Measurements from ENCODE around the gene CHMP1B.
"Not testable (repeated sequence)": the region's sequence is repeated elsewhere in the genome, so short reads cannot be mapped to it uniquely, and the experiment has no call there.

CHMP1B gene

DNA sequence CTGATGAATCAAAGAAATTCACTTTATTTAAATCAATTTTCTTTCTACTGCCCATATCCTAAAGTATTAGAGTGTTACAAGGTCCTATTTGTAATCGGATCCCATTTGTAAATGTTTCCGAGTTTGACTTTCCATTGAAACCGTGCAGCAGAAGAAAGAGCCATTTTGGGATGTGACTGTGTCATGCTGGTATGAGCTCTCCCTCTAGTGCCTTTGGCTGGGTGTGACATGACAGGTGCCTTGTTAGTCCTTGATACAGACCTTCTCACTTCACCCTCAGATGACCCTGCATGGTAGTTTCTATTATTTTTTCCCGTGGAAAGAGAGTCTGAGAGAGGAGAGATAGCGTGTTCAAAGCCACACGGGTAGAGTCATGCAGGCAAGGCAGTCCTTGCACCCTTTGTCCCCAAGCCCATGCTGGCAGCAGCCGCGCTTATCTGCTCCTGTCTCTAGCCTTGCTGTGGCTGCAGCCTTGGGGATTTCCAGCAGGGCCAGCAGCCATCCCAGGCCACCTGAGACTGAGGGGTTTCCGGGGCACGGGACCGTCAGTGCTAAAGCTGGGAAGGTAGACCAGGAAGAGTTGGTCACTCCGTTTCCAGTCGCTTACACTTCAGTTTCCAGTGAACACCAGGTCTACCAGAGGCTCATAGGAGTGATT lies 21.4 kb downstream of the CHMP1B start:
- no peak for DNase-seq

DNA sequence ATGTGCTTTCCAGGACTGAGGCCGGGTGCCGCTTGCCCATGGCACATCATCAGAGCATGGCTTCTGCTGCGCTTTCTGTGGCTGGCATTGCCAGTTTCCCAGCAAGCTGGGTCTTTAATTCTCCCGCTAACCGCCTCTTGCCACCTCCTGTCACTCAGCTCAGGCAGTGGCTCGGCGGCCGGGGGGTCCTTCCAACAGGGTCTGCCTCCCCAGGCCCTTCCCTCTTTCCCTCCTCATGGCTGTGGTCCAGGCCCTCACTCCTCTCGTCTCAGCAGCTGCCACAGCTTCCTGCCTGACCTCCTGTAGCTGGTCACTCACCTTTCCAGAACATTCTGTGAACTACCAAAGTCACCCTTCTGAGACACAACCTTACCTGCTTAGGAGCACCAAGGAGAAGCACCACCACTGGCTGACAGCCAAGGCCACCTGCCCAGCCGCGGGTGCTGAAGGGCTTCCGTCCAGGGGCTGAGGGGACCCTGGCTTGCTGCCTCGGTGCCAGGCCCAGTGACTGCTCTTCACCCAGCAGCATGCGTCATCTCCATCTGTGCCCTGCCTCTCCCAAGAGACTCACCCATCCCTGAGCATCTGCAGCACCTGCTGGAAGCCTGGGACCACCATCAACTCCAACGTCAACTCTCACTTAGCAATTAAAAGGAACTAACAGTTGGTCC lies 22.6 kb downstream of the CHMP1B start:
- no peak for DNase-seq

DNA sequence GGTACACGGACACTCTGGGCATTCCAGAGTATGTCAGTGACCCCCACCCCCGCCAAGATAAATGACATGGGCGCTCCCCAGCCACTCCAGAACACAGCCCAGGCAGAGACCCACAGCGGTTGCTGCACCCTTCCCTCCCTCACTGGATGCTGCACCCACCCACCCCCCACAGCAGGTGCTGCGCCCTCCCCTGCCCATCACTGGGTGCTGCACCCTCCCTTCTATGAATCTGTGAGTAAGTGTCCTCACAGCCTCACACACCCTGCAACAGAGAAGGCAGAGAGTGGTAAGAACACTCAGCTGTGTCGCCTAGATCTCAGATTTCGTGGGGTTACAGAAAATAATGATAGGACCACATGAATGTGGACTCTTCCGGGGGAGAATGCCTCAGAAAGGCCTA lies 23.5 kb downstream of the CHMP1B start:
- no peak for DNase-seq

DNA sequence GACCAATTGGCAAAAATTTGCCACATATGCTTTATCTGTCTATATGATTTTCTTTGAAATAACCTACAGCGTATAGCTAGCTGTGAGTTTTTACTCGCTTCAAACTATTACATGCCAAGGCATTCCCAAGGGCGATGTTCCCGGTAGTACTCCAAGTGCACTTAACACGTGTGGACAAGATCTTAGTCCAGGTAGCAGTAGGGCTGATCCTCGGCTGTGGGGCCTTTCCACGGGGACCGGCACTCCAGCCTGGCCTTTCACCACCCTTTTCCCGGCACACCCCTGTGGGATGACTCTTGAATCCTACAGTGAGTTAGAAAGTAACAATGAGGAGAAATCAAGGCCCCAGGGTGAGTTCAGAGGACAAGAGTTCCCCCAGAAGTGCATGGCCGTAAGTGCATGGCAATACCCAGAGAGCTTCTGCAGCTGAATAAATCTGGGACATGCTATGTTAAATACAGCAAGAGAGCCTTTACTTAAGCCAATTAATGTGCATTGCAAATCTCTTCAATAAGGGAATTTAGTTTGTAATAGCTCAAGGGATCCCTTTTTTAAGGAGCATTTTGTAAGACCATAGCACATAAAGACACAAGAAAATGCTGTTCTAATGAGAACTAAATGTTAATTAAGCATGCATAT lies 26.4 kb downstream of the CHMP1B start:
- no peak for DNase-seq

DNA sequence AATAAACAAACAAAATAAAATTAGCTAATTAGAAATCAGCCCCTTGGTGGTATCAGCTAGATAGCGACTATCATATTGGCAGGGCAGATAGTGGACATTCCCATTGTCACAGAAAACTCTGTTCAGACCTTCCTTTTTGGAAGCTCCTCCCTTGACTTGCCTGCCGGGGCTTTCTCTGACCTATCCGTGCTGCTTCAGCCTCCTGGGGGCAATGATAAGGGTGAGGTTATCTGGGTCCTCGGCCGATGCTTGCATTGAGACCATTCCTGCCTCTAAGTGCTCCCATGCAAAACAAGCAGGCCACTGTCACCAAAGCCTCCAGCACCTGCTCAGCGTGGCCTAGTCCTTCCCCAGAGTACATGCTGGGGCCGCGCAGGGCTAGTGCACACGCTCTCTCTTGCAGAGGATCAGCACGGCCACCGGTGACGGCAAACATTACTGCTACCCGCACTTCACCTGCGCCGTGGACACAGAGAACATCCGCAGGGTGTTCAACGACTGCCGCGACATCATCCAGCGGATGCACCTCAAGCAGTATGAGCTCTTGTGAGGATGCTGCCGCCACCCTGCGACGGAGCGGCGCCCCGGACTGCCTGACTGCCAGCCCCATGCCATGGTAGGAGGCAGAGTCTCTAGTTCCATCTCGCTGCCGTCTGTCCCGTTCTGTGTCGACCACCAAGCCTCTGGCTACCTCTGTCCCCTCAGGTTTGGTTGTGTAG lies 29.5 kb downstream of the CHMP1B start:
- no peak for DNase-seq

DNA sequence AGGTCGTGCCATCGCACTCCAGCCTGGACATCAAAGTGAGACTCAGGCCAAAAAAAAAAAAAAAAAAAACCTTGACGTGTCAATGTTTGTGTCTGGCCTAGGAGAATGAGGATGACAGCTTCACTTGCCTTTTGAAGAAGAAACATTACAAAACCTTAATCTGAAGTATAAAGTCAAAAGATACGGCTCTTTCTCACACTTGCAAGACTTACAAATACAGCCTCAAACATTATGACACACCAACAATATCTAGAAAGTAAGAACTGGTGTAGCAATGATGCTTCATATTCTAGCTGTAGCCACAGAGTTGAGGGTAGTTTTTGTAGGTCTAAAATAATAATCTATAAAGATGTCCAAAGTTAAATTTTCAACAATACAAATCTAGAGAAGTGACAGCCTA lies 31.4 kb downstream of the CHMP1B start:
- no peak for DNase-seq

DNA sequence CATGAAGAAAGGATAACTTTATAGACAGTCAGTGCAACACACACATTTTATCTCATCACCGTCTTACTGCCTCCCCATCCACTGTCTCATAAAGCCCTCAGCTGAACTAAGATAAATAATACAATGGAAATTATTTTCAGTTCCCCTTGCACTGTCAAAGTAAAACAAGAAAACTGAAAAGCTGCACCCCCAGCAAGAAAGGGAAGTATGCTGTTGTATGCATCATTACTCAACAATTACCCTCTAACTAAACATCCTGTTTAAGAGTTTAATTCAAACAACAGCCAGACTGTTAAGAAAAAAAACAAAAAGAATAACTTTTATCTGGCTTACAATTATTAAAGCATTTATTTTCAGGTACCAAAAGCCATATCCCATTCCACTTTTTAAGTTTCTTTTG lies 31.9 kb downstream of the CHMP1B start:
- no peak for DNase-seq

DNA sequence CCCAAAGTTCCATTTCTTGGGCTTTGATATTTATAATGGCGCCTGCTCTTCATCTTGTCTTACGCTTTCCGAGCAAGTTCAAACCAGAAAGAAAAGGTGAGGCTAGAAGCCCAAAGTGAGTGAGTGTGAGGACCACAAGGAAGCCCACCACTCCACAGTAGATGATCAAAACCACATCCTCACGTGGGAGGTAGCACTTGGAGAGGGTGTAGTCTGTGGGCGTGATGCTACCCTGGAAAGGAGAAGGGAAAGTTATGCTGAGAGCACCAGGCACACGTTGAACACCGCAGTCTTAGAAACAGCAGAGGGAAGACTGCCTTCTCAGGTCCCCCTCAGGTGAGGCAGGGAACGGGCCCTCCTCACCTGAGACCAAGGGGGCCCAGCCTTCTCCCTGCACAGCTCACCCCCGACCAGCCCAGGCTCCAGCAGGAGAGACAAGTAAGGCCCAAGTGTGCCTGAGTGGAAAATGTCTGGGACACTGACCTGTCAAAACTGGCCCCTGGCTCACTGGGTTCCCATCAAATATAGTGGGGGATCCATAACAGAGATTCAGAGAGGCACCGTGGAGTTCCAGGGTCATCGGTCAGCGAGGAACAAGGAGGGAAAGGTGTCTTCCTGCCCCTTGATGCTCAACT lies 33.3 kb downstream of the CHMP1B start:
- no peak for DNase-seq

DNA sequence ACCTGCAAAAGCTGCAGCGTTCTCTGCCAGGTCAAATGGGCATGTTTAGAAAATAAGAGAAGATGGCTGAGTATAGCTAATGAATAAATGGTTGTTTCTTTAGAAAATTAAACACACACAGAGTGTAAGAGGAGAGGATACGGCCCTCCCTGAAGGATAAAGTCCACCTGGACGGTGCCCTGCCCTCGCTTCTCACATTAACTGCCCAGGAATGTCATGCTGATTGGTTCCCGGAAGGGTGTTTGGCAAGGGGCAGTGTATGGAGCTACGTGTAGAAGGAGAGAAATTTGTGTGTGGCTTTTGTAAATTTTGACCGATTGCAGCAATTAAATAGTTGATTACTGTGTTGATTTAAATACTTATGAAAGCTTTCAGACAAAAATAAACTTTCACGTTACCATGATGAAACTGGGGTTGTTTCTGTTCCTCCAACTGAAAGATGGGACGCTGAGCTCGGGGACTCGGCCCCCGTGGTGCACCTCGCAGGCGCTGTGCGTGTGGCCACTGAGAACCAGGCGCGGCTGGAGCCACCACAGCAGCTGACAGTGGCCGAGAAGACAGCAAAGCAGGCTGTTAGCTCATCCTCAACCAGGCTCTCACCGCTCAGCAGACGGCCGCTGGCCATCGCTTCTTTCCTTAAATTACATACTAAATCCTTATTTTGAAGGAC lies 34.2 kb downstream of the CHMP1B start:
- DNase-seq = no peak

DNA sequence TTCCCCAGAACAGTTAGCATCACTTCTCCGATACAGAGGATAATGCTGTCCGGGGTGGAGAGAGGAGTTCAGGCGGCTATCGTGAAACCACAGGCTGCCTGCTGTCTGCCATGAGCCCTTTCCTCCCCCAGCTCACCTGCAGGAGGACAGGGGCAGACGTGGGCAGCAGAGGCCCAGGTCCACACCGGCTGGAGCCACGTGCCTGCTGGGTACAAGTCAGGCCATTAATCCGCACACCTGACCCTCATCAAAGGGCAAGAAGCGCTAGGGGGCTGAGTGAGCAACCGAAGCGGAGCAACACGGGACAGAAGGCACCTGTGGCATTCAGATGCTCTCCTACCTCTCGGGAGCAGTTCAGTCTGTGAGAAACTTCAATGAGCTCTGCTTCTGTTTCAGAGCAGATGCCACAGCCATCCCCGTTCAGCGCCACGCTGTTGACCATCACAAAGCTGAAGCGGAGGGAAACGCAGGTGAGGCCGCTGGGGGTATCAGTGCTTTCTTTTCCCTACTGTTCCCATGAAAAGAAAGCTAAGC lies 35.4 kb downstream of the CHMP1B start:
- DNase-seq = no peak

DNA sequence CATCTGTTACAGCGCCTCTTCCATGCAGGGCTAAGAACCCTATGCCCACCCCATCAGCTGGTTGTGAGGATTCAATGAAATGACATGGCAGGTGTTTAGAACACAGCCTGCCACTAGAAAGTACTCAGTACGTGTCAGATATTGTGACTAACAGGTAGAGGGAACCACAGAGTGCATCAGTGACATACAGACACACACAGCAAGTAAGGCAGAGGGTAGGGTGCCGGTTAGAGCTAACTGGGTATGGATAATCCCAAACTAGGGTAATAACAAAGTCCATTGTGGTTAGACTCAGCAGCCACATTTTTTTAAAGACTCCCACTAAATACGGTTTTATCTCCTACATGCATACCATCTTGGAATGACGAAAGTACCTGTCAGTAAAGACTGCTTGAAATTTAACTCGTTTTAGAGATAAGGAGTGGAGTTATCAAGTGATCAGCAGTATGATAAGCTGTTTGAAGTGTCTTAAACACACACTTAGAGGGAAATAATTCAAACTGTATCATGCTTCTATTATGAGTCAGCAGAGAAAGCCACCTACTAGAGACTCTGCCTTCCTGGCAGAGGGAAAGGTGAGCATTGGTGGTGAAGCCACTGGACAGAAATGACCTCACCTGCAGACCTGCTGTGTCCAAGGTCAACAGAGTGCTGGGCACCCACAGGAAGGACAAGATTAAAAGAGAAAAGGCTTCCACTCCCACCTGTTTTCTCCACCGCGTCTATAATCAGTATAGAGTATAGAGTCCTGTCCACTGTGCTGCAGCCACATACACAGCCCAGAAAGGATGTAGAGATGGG lies 36.3 kb downstream of the CHMP1B start:
- no peak for DNase-seq

DNA sequence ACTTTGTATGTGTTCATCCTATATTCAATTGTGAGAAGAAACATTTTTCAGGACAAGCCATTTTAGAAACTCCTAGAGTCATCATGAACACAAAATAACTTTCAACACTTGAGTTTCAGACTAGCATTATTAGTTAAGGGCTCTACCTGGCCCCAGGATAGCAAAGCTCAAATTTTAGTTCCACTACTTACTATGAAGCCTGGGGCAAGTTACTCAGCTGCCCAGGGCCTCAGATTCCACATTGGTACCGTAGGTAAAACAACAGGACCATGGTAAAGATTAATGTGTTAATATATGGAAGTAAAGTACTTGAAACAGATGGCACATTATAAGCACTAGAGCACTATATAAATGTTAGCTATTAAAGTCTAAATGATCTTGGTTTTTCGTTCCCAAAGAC lies 37.5 kb downstream of the CHMP1B start:
- no peak for DNase-seq

DNA sequence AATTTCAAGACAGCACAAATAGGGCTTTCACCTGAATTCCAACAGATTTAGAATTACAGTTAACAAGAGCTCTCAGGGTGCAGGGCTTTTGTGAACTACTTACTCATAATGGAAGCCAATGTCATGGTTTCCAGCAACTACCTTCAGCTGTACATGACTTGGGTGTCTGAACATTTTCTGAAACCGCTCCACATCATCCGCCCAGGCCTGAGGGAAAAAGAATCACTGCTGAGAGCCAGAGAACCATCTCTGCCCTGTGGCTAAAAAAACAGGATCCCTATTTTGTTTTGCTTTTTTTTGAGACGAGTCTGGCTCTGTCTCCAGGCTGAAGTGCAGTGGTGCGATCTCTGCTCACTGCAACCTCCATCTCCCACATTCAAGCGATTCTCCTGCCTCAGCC lies 38.1 kb downstream of the CHMP1B start:
- no peak for DNase-seq

DNA sequence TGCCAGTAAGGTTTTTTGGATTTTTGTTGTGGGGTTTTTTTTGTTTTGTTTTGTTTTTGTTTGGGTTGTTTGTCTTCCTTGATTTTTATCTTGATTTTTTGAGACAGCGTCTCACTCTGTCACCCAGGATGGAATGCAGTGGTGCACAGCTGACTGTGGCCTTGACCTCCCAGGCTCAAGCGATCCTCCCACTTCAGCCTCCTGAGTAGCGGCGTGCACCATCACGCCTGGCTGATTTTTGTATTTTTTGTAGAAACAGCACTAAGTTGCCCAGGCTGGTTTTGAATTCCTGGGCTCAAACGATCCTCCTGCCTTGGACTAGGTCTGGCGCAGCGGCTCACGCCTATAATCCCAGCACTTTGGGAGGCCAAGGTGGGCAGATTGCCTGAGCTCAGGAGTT lies 40.5 kb downstream of the CHMP1B start:
- no peak for DNase-seq

DNA sequence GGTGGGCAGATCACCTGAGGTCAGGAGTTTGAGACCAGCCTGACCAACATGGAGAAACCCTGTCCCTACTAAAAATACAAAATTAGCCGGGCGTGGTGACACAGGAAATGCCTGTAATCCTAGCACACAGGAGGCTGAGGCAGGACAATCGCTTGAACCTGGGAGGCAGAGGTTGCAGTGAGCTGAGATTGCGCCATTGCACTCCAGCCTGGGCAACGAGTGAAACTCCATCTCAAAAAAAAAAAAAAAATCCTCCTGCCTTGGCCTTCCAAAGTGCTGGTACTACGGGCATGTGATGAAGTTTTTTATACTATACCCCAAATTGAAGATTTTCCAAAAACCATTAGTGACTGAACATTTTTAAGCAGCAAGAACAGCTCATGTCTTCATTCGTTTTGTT lies 41.2 kb downstream of the CHMP1B start:
- DNase-seq = not testable (repeated sequence)

DNA sequence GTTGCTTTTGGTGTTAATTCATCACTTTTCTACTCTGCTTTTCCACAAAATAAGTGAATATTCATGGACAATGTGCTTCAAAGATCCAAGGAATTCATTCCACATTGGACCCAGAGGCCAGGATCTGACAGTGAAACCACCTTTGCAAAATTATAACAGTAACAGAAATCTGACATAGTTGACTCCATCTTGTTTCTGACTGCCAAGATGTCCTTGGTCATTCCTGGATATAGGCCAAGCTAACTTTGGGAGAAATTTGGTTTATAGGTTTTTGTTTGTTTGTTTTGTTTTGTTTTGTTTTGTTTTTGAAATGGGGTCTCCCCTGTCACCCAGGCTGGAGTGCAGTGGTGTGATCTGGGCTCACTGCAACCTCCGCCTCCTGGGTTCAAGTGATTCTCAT lies 46.6 kb downstream of the CHMP1B start:
- no peak for DNase-seq

DNA sequence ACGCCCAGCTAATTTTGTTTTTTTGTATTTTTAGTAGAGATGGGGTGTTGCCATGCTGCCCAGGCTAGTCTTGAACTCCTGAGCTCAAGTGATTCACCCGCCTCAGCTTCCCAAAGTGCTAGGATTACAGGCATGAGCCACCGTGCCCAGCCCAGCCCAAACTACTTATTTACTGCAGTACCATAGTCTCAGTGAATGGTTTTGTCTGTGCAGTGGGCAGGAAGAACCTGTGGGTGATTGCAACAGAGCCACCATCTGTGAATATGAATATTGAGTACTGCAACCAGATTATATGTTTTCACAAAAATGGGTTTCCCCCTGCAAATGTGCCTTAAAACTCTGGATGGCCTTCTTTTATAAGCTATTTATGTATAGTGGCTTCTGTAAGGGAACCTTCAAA lies 47.9 kb downstream of the CHMP1B start:
- no peak for DNase-seq

DNA sequence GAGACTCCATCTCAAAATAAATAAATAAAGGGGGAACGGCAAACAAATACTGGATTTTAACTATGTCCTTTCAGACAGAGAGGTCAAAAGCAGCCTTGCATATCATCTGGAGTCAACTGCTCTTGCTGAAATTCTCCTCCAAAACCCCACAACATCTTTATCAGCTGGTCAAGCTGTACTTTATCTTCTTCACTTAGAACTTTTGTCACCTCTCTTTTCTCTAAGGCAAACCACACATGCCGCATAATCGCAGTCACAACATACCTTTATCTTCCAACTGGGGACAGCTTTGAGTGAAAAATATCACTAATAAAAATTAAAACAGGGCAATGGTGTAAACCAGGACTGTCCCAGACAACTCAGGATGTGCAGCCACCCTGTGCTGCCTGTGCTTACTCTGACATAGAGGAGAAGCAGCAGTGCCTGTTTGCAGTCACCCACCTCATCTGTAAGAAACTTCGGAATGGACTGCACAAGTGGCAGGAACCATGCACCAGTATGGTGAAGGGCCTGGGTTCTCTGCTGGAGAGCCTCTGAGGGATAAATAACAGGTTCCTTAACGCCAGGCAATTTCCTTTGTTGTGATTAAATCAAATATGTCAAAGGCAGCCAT lies 50.7 kb downstream of the CHMP1B start:
- DNase-seq = no peak

DNA sequence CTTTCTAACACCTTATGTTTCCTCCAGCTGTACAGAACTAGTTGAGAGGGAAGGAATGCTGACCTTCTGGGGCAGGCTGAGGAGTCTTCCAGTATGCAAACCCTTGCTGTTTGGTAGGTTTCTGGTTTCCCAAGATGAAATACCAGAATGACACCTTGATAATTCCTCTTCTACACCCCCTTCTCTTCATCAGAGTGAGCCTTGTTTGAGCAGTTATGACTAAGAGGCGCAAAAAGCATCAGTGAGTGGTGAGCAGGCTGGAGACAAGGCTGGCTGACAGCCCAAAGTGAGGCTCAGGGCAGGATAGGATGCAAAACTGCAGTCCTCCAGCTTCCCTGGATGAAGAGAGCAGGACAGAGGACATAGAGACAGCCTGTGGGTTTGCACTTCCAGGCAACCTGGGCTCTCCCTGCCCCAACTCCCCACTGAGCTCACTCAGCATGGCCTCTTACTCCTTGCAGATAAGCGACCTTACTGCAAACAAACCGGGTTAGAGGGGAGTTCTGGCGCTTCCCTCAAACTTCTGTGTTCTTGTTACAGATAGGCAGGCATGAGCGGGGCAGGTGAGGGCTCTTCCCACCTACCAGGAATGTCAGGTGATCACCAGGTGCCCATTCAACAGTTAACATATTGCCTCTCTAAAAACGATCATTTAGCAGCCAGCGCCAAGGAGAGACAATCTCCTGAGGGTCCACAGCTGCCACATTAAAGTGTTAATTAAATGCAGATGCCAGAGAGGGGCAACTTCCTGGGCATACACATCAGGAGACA lies 51.5 kb downstream of the CHMP1B start:
- DNase-seq = no peak
